ENCODE results near the gene LRRC8D. TPM values are rescaled to one million over a fixed set of nuclear protein-coding genes. Genes with fewer than 3 reads are reported as not detected.

LRRC8D gene
- total RNA-seq, 1 experiment from 2014 or later, result 59.0 TPM

DNA sequence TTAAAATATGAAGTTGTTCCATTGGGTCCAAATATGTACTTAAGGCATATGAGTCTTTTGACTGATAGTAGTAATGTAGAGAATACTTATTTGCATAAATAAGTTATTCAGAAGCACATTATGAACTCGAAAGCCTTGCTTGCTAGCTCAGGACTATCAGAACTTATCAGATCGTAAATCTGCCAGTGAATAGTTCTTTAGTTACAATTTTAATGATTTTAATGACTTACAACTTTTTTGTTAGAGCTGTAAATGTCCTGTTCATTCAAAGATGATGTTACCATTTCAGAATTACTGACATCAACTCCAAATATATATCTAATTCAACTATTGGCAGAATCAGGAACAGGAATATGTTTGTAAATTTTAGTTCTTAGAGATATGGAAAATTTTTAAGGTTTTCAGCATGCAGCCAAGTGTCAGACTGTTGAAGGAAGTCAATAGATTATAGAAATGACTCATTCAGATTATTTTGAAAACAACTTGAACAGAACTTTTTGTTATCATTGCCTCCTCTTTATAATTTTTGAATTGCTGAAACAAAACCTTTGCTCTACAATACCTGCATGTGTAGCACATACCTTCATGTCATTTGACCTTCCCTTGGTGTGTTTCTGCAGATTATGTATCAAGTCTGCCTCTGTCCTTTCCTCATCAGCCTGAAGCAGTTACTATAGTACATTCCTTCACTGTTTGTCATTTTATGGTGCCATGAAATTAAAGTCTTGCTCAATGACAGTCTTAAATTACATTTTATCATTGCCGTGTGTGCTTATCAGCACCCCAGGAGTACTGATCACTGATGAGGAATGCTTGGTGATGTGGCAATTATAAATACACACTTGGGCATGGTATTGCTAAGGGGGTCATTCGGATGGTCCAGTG, 44.9 kb downstream of the LRRC8D start:
- DNase-seq (ENCODE audit: extremely low read depth, low read depth), result no peak

DNA sequence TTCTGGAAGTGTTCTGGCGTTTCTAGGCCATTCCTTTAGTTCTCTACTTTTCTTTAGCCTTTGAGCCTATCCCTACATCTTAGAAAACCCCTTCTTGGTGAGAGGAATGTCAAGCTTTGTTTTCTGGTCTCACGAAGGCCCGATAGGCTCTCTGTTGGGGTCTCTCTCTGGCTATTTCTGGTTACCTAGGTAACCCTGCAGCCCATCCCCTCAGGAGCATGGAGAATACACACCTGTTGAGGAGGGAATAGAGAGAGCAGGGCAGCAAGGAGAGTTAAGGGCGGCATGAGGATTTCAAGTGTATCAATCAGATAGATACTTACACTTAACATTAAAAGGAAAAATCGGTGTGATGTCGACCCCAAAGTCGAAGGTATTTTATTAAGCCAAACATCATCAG, 45.7 kb downstream of the LRRC8D start:
- no peak for DNase-seq (ENCODE audit: extremely low read depth, low read depth)

DNA sequence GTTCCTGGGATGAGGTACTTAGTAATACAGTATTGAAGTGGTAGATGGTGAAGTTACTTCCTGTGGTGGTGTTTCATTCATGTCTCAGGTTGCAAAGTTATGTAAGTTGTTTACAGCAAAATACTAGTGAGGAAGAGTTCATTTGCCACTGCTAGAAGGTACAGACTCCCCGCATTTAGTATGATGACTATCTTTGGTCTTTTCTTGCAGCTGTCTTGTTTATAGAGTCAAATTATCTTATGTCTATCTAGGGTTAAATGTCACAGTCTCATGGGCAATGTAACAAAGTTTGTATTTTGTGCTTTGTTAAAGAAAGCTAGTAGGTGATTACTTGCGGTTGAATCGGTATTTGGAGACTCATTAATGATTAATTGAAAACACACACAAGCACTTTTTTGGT, 50.2 kb downstream of the LRRC8D start:
- no peak for DNase-seq (ENCODE audit: extremely low read depth, low read depth)

DNA sequence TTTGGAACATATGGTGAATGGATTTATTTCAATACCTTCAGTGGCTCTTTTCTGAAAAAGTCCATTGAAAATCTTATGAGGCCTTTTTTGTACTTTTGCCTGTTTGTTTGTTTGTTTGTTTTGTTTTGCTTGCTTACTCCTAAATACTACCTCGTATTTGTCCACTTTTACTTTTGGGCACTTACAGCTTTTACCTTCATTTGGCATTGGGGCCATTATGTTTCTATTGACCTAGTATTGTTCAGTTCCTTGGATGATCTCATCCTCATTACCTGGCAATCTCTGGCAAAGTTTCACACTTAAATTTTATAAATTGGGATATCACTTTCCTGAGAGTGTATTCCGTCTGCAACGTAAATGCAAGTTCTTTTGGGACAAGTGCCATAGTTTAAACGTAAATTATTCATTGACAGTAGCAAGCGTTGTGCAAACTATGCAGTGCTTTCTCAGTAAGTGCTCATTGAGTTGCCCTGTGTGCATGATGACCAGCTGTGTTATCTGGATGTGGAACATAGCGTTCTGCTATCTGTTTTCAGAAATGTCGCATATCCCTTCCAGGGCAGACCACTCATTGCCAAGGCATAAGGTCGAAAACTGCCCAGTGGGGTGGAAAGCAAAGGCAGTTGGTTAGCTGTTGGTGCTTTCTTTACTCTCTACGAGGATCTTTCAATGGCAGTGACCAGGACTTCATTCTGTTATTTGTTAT, 51.1 kb downstream of the LRRC8D start:
- no peak for DNase-seq (ENCODE audit: extremely low read depth, low read depth)

DNA sequence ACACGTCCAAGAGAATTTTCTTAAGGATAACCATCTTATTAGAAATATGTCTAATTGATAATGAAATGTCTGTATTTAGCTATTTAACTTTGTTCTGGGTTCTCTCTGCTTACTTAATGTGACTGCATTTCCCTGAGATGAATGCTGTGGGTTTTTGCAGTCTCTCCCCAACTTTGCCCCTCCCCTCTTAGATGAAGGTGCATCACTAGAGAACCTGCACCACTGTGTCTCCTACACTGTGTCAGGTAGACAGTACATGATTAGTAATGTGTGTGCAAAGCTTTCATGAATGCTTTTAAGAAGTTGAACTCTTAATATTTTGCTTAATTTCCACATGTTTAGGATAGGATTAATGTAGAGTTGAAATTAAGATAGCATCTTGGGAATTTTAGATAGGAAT, 51.7 kb downstream of the LRRC8D start:
- DNase-seq (ENCODE audit: extremely low read depth, low read depth), result no peak

DNA sequence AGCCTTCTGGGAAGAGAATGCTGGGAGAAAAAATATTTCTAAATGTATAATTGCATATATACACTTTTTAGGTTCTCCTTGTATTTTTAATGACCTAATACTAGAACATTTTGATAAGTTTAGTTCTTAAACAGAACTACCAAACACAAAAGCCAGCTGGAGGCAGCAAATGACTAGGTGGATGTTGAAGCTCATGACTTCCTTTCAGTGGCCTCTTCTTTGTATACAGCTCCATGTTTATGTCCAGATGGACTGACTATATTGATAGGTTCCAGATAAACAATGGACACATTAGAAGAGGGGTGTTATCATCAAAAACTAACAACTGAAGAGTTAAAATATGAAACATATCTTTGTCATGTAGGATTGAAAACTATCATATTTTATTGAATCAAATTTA, 52.5 kb downstream of the LRRC8D start:
- DNase-seq (ENCODE audit: extremely low read depth, low read depth), result no peak

DNA sequence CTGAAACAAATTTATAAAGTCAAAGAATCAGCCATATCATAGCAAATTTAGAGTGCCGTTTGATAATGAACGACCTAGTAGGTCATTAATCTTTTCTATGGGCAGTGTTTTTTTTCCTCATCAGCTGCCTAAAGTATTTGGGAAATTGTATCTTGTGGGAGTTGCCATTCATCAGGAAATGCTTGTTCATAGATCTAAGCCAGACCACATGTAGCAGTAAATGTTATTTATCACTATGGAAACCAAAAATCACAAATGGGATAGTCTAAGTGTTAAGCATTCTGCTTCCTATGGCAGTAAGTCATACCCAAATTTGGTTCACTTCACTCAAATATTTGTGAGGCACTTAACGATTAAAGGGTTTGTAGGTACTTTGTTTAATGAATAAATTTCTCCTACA, 52.9 kb downstream of the LRRC8D start:
- DNase-seq (ENCODE audit: extremely low read depth, low read depth), result no peak

DNA sequence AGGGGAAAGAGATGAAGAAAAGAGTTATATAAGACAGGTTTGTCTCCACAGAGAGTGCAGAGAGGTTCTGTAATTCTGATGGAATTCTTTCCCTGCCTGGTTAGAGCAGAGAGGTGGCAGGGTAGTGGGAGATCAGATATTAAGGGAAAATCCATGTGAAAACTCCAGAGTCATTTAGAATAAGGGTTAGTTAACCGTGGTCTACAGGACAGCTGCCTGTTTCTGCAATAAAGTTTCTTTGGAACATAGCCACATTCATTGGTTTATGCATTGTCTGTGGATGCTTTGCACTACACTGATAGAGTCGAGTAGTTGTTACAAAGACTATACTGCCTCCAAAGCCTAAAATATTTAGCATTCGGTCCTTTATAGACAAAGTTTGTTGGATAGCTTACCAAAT, 55.6 kb downstream of the LRRC8D start:
- DNase-seq (ENCODE audit: extremely low read depth, low read depth), result no peak

DNA sequence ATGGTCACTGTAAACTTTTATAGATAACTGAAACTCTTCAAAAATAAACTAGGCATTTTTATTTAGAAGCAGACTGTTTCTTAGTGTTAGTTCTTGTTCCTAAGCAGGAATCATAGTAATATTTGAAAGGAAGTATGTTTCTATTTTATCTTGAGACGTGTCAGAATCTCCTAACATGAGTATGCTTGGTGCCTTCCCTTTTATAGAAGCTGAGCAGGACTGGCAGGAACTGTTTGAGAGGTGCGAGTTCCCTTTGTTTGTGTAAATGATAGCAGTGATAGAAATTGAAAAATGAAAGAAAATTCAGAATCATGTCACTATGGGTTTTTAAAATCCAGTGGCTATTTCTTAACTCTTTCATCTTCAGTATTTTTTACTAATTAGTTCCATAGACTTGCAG, 56.9 kb downstream of the LRRC8D start:
- no peak for DNase-seq (ENCODE audit: extremely low read depth, low read depth)

DNA sequence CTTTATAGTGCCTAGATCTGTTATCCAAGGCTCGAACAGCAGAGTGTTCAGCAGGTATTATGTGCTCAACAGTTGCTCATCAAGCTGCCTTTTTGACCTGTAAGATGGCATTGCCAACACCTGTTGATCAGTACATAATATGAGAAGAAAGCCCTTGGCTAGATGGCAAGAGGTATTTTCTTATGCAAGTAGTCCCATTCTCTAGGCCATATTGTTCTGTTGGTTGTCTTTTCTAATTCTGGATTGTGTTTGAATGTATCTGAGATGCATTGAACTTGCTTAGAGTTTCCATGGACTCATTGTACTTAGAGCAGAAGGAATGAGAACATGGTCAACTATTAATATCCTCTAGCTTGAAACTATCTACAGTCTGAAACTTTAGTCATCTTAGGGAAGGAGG, 57.4 kb downstream of the LRRC8D start:
- no peak for DNase-seq (ENCODE audit: extremely low read depth, low read depth)

DNA sequence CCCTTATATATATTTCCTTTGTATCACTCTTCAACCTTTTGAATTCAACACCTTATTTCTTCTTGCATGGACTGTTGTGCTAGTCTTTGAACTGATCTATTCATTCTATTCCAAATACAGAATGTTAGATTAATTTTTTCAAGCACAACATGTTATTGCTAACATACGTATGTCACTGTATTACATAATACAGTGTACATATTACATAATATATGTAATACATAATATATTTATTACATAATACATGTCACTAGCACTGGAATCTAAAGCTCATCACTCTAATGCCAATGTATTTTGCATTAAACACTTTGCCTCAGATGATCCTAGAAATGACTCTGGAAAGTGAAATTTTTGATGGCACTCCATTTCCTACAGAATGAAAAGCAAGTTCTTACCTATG, 59.8 kb downstream of the LRRC8D start:
- no peak for DNase-seq (ENCODE audit: extremely low read depth, low read depth)

DNA sequence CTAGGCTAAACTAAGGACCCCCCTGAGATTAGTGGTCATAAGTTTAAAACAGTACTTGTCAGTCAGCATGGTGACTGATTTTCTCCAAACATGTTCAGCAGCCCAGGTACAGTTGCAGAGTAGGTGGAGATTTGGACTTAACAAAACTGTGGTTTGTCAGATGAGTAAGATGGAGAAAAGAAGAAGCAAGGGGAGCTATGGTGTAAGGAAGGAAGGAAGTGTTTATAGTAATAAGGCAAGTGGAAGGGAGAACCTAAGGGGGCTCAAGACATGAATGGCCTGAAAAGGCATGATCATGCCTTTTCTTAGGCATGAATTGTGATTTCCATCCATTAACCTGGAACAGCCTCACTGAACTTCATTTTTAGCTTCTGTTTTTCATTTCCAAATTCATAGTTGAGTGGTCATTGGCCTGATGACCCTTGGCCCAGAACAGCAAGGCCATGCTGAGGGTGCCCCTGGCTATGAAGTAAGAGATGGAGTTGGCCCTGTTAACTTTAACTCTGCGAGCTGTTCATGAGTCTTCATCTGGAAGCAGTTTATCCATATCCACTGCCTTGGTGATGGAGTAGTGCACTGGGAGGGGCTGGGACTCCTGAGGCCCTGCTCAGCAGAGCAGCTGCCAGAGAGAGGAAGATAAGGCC, 60.7 kb downstream of the LRRC8D start:
- DNase-seq (ENCODE audit: extremely low read depth, low read depth), result no peak

DNA sequence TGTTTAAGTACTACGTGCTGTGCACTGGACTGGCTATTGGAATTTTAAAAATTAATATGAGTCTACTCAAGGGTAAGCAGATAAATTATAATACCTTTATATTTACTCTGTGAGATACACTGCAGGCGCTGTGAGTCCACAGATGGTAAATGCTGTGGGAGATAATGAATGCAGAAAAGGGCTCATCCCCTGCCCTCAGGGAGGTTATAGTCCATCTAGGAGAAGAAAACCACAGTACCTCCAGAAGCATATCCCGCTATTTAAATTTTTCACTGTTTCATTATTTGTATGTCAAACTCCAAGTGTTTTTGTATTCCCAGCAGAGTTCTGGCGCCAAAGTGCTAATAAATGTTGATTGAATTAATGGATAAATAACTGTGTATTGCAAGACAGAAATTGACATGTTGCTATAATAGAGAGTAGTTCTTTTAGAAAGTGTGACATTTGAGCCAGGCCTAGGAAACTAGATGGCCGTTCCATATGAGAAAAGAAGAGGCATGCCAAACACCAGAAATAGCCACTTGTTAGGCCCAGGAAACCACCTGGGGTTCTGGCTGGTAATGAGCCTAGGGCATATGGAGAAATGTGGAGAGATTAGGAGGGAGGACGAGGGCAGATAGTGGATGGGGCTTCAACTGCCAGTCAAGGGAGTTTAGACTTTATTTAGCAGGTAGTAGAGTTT, 61.7 kb downstream of the LRRC8D start:
- no peak for DNase-seq (ENCODE audit: extremely low read depth, low read depth)

DNA sequence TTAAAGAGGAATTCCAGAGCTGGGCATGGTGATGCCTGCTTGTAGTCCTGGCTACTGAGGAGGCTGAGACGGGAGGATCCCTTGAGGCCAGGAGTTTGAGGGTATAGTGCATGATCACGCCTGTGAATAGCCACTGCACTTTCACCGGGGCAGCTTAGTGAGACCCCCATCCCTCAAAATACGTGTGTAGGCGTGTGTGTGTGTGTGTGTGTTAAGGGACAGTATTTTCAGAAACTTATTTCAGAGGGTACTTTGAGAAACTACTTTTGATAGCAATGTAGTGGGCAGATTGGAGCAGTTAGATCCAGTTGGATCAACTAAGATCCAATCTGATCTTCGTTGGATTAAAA, 62.2 kb downstream of the LRRC8D start:
- DNase-seq (ENCODE audit: extremely low read depth, low read depth), result no peak

DNA sequence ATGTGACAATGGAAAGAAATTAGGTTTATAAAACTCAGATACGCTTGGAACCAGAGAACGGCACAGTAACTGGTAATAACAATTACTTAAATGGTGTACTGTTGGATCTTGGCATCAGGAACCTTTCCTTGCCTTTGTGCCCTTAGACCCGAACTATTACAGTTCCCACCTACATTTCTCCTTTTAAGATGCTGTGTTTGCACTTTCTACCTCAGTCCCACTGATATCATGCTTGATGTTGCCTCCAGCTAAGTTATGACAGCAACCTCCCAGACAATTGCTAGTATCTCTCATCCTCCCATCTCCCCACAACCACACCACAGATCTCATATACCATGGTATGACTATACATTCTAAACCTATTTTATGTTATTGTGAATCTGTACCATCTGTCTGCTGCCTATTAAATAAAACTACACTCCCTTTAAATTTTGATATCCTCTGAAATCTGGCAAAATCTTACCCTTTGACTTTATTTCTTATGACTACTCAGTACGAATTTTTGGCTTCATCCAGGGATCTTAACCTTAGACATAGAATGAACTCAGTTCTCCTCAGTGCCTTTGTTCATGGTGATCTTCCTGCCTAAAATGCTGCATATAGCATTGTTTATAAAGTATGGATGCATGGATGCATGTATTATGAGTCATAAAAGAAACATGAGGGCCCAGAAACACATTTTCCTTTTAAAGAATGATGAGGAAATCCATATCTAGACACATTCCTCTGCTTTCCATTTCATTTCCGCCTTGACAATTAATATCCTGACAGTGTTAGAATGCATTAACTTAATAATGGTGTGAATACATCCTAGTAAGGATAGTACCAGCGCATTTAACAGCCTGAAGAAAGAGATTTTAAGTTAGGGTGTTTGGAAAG, 64.1 kb downstream of the LRRC8D start:
- DNase-seq (ENCODE audit: extremely low read depth, low read depth), result no peak

DNA sequence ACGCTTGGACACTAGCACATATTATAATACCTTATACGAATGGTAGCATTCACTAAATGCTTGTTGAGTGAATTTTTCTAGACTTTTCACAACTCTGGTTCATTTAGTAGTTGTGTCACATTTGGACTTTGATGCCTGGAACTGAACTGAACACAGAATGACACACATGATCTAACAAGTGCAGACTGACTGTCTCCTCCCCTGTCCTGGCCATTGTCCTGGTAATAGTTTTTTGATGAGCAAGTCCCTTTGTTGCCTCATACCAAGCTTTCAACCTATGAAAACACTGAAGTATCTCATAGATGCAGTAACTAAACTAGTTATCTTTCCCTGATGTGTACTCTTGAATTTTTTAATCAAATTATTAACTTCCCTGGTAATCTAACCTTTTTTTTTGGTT, 66.4 kb downstream of the LRRC8D start:
- DNase-seq (ENCODE audit: extremely low read depth, low read depth), result no peak

DNA sequence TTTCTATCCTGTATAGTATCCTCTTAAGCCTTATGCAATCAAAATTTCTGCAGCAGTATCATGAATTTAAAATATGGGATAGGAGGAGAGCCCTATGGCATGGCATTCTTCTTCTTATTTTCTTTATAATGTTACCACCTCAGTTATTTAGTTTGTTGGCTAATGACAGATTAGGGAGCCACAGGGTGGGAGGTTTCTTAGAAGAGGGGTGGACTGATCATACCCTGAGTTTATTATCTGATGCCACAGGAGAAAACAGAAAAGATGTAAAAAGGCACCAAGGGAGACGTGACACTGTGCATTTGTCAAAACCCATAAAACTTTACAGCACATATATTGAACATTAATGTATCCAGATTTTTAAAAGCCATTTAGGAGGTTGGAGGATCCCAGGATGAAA, 66.9 kb downstream of the LRRC8D start:
- DNase-seq (ENCODE audit: extremely low read depth, low read depth), result no peak

DNA sequence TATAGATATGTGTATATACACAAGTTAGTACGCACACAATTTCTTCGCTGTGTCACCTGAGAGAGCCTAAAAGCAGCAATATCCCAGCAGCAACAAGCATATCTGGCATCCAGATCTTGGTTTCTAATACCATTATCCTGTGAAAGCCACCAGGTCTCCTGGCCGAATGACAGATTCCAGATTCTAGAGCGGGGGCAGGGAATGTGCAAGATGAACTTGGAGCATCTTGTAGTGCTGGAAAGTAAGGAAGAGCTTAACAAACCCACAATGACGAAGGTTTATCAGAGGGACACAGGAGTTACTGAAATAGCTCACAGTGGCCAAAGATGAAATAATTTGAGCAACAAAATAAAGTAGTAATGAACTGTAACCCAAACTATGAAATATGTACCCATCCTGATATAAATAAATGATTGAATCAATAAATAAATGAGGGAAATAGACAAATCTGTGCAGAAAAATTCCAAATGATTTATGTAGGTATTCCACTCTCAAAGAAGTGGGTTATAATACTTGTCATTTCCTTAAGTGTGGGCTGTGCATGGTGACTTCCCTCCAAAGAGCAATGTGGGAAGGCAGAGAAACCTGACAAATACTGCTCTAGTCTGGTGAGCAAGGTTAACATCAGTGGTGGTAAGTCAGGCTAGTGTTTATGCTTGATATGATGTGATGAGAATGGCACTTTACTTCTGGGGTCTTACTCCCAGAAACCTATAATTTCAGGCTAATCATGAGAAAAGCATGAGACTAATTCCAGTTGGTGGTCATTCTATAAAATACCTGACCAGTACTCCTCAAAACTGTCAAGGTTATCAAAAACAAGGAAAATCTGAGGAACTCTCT, 67.9 kb downstream of the LRRC8D start:
- no peak for DNase-seq (ENCODE audit: extremely low read depth, low read depth)

DNA sequence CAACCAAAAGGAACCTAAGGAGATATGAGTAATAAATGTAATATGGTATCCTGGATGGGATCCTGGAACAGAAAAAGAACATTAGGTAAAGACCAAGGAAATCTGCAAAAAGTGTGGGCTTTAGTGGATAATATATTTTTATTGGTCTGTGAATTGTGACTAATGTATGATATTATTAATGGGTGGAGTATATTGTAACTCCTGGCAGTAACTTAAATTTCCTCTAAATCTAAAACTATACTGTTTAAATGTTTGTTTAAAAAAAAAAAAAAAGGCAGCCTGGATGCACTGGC, 68.4 kb downstream of the LRRC8D start:
- no peak for DNase-seq (ENCODE audit: extremely low read depth, low read depth)

All from NCI-H460 (cell line).